NCI-H1436 treated with DMSO at 0.1 percent for 48 hours (cell line): ENCODE measurements around the gene ZNF282.
A peak's percentile ranks its signal among the peaks of the same experiment; 100 is the strongest.
"Not testable (repeated sequence)": the region's sequence is repeated elsewhere in the genome, so short reads cannot be mapped to it uniquely, and the experiment has no call there.

Experiments used
- DNase-seq: peaks from one replicate; lab custom pipeline; 2025; lab: John Stamatoyannopoulos, UW

Gene ZNF282

DNA sequence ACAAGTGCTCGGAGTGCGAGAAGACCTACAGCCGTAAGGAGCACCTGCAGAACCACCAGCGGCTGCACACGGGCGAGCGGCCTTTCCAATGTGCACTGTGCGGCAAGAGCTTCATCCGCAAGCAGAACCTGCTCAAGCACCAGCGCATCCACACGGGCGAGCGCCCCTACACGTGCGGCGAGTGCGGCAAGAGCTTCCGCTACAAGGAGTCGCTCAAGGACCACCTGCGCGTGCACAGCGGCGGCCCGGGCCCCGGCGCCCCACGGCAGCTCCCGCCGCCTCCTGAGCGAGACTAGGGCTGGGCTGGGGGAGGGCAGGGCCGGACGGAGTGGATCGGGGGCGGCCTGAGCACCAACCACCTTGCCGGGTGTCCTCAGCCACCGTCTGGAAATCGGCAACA lies 29.0 kb downstream of the ZNF282 start:
- no peak for DNase-seq

DNA sequence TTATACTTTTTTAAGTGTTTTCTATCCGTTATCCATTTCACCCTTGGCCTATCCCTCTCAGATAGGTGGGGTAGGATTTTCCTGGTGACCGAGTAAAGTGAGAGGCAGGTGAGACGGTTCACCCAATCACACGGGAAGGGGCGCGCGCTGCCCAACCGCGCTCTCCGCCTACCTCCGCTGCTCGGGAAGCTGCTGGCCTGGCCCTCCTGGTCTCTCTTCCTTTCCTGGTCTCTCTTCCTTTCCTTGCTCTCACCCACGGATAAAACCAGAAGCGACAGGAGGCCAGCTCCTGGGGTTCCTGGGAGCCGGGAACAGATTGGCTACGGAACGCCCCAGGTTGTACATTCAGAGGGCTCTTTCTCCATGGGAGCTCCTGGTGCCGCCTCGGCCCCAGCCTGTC lies 29.8 kb downstream of the ZNF282 start:
- no peak for DNase-seq

GRCh38 chr7:149225656-149226055 lies 30.3 kb downstream of the ZNF282 start:
- DNase-seq, result no peak

DNA sequence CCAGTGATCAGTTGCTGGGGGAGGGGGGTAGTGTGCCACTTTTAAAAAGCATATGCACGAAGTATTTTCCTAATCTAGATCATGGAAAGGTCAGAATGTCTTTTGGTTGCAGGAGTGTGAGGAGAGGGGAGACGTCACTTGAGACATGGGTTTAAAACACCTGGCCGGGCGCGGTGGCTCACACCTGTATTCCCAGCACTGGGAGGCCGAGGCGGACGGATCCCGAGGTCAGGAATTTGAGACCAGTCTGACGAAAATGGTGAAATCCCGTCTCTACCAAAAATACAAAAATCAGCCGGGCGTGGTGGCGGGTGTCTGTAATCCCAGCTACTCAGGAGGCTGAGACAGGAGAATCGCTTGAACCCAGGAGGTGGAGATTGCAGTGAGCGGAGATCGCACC lies 31.0 kb downstream of the ZNF282 start:
- not testable (repeated sequence) for DNase-seq

GRCh38 chr7:149226840-149227494 lies 31.6 kb downstream of the ZNF282 start:
- DNase-seq, result no peak

DNA sequence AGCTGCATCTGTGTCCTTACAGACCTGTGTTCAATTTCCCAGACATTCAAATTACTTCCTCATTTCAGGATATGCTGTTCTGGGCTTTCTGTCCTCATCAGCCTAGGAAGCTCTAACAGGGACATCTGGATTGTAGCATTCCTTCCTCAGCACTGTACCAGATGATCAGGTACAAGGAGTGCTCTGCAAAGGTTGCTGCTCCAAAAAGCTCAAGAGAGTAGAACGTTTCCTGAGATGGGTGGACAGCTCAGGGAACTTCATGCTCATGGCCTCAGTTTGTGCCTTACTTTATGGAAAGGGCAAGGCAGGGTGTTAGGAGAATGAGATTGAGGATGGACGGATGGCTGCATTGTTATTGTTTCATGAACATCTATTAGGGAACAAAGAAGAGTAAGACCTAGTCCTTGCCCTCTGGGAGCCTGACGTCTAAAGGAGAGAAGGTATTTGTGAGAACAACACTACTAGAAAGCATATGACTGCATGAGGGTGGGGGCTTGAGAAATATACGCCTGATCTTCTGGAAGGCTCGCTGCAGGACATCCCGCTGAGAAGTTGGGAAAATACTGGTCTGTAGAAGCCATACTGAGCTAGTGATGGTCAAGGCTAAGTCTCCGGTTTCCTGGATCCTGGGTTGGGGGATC lies 33.6 kb downstream of the ZNF282 start:
- DNase-seq, result no peak

GRCh38 chr7:149229526-149229925 lies 34.2 kb downstream of the ZNF282 start:
- no peak for DNase-seq

DNA sequence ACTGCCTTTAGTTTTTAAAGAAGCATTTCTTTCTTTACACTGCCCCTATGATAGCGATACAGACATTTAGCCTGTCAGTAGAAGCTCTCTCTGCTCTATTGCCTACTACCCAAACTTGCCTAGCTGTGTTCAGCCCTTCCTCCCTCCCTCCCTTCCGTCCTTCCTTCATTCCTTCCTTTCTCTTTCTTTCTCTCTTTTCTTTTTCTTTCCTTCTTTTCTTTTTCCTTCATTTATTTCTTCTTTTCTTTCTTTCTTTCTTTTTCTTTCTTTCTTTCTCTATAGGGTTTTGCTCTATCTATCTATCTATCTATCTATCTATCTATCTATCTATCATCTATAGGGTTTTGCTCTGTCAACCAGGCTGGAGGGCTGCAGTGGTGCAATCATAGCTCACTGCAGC lies 37.0 kb downstream of the ZNF282 start:
- no peak for DNase-seq

GRCh38 chr7:149233655-149234204 lies 38.4 kb downstream of the ZNF282 start:
- DNase-seq, result not testable (repeated sequence)

DNA sequence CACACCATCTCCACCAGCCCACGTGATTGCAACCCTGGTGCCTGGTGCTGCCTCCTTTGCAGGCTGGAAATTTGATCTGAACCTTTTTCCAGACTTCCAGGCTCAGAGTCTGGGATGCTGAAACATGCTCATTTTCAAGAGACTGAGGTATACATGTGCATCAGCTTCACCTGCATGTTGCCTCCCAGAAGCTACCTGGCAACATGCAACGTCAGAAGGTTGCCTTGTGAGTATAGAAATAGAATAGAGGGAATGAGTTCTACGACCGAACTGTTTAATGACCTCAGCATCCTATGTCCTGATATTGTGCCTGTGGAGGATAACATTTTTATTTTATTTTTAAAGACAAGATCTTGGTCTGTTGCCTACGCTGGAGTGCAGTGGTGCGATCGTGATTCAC lies 42.2 kb downstream of the ZNF282 start:
- DNase-seq, result no peak

GRCh38 chr7:149238051-149238450 lies 42.7 kb downstream of the ZNF282 start:
- no peak for DNase-seq

DNA sequence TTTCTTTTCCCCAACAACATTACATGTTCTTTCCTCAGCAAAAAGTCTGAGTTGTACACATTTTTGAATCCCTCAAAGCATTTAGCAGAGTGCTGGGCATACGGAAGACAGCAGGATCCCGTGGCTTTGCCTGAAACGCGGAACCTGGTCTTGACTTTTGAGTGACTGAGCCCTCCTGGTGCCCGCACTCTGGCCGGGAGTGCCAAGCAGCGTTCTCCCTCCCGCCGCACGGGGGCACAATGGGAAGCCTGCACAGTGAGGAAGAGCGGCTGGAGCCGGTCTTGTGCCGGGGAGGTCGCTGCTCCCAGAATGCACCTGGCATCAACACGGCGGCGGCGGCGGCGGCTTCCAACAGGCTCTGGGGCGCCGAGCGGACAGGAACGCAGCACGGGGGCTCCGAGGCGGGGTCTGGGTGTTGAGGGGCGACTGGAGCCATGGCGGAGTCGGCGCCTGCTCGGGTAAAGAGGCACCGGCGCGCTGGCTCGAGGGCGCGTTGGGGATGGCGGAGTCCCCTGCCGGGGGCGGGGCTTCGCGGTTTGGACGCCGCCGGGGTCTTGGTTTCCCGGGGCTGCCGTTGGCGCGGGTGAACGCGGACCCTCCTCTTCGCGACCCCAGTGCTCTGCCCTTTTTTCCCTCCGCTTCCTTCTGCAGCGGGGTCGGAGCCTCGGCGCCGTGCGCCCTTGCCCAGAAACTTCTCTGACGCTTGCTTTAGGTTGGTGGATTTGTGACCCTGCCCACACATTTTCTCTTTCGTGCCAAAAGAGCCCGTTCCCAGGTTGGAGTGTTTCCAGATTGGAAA lies 44.2 kb downstream of the ZNF282 start, which contains the start of gene ZNF212:
Gene ZNF212 (plus strand): TSS at position 307 of the 799 bp plus-strand sequence. CDS start 128 bp downstream, at position 435.
- DNase-seq, result peak; percentile 33

GRCh38 chr7:149240637-149241036 lies 45.3 kb downstream of the ZNF282 start:
- DNase-seq, result no peak

- DNase-seq, result no peak
Observed at GRCh38 chr7:149241696-149242095, 46.4 kb downstream of the ZNF282 start.

DNA sequence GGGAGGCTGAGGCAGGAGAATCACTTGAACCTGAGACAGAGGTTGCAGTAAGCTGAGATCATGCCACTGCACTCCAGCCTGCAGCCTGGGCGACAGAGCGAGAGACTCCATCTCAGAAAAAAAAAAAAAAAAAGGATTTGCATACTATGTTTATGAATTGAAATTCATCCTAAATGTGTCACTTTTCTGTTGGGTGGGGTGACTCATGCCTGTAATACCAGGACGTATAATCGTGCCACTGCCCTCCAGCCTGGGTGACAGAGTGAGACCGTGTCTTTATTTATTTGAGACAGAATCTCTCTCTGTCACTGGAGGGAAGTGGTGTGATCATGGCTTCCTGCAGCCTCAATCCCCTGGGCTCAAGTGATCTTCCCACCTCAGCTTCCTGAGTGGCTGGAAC lies 49.9 kb downstream of the ZNF282 start:
- no peak for DNase-seq

DNA sequence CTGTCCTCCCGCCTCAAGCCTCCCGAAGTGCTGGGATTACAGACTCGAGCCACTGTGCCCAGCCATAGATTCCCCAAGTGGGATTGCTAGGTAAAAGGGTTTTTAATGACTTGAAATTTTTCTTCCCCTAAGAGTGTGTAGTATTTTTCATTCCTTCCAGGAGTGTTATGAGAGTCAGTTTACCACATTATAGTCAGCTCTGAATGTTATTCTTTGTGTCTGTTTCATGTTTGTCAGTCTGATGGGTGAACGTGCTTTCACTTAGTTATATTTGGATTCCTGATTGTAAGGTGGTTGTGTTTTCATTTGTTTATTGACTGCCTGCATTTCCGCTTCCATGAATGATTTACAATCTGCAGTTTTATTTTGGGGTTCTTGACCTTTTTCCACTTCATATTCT lies 50.4 kb downstream of the ZNF282 start:
- no peak for DNase-seq

DNA sequence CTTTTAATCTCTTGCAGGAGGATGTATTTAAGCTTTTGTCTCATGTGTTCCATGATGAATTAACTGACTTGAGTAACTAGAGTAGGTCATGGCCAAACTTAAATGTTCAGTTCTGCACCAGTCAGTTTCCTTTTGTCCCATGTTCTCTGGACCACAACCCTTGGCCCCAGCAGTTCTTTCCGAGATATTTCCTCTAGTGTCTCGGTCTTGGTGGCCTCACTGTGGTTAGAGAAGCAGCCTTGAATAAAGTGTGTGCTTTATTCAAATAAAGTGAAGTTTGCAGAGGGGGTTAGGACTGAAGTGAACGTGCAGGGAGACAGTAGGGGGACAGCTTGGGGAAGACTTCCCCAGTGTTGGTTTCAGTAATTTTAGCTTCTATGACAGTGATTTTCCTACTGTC lies 53.4 kb downstream of the ZNF282 start:
- no peak for DNase-seq

DNA sequence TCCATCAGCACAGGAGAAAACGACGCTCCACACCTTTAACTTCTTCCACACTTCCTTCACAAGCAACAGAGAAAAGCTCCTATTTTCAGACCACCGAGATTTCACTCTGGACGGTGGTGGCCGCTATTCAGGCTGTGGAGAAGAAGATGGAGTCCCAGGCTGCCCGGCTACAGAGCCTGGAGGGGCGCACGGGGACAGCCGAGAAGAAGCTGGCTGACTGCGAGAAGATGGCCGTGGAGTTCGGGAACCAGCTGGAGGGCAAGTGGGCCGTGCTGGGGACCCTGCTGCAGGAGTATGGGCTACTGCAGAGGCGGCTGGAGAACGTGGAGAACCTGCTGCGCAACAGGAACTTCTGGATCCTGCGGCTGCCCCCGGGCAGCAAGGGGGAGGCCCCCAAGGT lies 54.8 kb downstream of the ZNF282 start:
- not testable (repeated sequence) for DNase-seq

GRCh38 chr7:149251518-149251917 lies 56.2 kb downstream of the ZNF282 start:
- DNase-seq, result not testable (repeated sequence)

DNA sequence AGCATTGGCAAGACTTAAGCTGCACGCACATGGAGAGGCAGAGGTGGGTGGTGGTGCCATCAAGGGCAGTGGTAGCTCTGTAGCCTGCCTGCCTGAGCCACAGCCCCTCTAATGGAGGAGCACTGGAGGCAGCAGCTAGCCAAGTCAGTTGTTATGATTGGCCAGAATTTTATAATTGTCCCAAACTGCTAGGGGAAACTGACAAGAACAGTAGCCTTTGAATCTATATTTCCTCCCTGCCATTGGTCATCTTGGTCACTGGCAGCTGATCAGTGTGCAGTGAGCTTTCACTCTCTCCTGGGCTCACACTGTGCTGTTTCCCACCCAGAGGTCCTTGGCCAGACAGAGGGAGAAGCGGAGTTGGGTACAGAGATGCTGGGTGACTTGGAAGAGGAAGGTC lies 57.0 kb downstream of the ZNF282 start:
- DNase-seq, result no peak

DNA sequence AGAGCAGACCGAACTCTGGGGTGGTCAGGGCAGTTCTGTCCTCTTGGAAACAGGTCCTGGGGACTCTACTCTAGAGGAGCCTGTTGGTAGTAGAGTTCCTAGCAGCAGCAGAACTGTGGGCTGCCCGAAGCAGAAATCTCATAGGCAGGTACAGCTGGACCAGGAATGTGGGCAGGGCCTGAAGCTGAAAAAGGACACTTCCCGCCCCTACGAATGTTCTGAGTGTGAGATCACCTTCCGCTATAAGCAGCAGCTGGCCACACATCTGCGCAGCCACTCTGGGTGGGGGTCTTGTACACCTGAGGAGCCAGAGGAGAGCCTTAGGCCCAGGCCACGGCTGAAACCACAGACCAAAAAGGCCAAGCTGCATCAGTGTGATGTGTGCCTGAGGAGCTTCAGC lies 58.3 kb downstream of the ZNF282 start:
- no peak for DNase-seq

DNA sequence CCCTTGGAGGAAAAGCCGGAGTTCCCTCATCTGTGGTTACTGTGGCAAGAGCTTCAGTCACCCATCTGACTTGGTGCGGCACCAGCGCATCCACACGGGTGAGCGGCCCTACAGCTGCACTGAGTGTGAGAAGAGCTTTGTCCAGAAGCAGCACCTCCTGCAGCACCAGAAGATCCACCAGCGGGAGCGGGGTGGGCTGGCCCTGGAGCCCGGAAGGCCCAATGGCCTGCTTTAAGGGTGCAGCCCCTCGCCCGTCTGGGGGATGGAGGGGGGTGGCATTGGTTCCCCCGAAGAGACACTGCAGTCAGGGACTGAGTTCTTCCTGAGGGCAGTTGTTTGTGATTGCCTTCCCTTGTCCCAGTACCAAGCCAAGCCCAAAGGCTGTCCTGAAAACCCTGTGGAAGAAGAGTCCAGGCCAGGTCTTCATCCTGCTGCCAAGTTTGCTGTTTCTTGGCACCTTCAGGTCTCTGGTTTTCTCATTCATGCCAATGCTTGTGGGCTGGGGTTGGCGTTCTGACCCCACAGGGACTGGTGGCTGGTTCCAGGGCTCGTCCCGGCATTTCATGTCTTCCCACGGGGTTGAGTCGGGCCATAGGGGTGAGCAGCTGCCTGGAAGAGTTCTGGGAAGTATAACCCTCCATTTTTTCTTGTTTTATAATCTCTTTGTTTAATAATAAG lies 59.0 kb downstream of the ZNF282 start:
- no peak for DNase-seq
